HCT116 (cell line): ENCODE measurements around the gene EEIG1.

Experiments
- CTCF ChIP-seq, 3 experiments: fragments of 200-600 bp in 1 of 3; sonication (generic) in 1 of 3; IDR thresholded peaks in 2 of 3; conservative IDR thresholded peaks in 1 of 3; 2 replicates each; pipeline ENCODE4 v1.5.1; 2012 to 2017; ENCODE audit warnings: low read depth in 2 of 3, low read length in 2 of 3, antibody characterized with exemption in 1 of 3, borderline replicate concordance in 1 of 3, control low read depth in 1 of 3, mild to moderate bottlenecking in 1 of 3, mixed read lengths in 1 of 3, mixed run types in 1 of 3, moderate library complexity in 1 of 3; ENCODE audit not compliant: insufficient read depth in 1 of 3
- POLR2A ChIP-seq: IDR thresholded peaks from 2 replicates; pipeline ENCODE4 v1.7.0; 2011; ENCODE audit warnings: borderline replicate concordance; ENCODE audit not compliant: insufficient read depth, insufficient read length; ENCODE audit errors: extremely low read depth
- TF ChIP-seq, protein P1 (sequence below): IDR thresholded peaks from 2 replicates; pipeline ENCODE4 v1.6.1; 2012

DNA sequence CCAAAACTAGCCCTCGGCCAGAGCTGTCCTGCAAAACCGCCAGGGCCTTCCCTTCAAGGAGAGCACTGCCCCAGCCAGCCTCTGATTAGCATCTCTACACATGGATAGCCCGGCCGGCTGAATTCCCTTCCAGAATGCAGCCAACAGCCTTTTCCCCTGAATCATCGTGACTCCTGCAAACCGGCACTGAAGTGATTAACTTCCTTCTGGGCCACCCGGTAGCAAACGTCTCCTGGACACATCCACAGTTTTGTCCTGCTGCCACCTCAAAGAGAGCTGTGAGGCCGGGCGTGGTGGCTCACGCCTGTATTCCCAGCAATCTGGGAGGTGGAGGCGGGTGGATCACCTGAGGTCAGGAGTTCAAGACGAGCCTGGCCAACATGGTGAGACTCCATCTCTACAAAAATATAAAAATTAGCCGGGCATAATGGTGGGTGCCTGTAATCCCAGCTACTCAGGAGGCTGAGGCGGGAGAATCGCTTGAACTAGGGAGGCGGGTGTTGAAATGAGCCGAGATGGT, 21.1 kb upstream of the EEIG1 start:
- TF ChIP-seq POLR2A = no peak
- TF ChIP-seq, protein P1, sequence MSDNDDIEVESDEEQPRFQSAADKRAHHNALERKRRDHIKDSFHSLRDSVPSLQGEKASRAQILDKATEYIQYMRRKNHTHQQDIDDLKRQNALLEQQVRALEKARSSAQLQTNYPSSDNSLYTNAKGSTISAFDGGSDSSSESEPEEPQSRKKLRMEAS = no peak; the same call in 1 of the 2 replicates
- TF ChIP-seq CTCF (IDR thresholded peaks at IDR 0.05 in 2 of 3, conservative IDR thresholded peaks at IDR 0.05 in 1 of 3; ENCODE audit: borderline replicate concordance in 1 of 3, insufficient read depth in 1 of 3, low read depth in 2 of 3, low read length in 2 of 3) = no peak
